GM18502 (cell line): ENCODE measurements around the gene ZNF507.
A peak's percentile ranks its signal among the peaks of the same experiment; 100 is the strongest.
"Not testable (repeated sequence)": the region's sequence is repeated elsewhere in the genome, so short reads cannot be mapped to it uniquely, and the experiment has no call there.

Experiments
- ATAC-seq: cut with Tn5 transposase; IDR thresholded peaks from one replicate; pipeline ENCODE4 v1.9.1; 2021; ENCODE audit warnings: mild to moderate bottlenecking; ENCODE audit not compliant: unreplicated experiment, poor library complexity

ZNF507 gene

GRCh38 chr19:32405431-32406160, 60.2 kb downstream of the ZNF507 start, which contains the start of gene DPY19L3:
Gene DPY19L3, plus strand, starts transcription at chr19:32405770. Its CDS starts 2,484 bp downstream, at chr19:32408254.
- peak; percentile 96 for ATAC-seq

DNA sequence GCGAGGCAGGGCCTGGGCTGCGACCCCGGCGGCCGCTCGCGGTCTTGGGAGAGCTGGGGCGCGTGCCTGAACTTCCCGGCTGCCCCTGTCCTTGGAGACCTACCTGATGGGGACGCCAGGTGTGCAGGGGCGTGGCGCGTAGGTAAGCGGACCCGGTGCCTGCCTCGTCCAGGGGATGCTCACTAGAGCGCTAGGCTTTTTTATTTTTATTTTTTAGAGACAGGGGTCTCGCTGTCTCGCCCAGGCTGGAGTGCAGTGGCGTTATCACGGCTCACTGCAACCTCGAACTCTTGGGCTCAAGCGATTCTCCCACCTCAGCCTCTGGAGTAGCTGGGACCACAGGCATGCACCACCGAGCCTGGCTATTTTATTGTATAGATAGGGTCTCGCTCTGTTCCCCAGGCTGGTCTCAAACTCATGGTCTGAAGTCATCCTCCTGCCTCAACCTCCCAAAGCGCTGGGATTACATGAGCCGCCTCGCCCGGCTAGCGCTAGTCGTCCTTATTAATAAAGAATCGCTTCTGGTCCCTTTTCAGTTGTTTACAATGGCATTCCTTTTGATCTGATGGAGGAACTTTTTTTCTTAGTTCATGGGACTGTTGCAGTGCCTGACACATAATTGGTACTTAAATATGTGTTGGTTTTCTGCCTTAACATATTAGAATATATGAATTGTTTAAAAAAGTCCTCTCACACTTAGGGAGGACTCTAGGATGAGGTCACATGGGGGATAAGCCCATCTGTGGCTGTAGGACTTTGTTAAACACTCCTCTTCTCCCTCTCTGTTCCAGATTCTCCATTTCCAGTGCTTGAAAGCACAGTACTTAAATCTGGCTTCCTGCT, 61.0 kb downstream of the ZNF507 start:
- no peak for ATAC-seq

- ATAC-seq, result no peak
These were observed 61.9 kb downstream of the ZNF507 start for GRCh38 chr19:32407004-32407992.

GRCh38 chr19:32415246-32415645, 69.8 kb downstream of the ZNF507 start:
- no peak for ATAC-seq

DNA sequence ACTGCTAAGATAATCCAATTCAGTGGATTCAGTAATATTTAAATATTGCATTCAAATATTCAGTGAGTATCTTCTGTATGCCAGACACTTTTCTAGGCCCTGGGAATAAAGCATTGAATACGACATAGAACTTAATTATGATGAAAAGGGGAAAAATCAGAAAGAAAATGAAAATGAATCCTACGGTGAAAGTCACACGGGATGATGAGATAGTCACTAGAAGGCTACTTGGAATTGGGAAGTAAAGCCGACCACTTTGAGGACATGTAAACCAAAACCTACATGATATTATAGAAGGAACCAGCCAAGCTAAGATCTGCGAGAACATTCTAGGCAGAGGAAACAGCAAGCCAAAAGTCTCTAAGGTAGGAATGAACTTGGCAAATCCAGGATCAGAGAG, 70.3 kb downstream of the ZNF507 start:
- no peak for ATAC-seq

DNA sequence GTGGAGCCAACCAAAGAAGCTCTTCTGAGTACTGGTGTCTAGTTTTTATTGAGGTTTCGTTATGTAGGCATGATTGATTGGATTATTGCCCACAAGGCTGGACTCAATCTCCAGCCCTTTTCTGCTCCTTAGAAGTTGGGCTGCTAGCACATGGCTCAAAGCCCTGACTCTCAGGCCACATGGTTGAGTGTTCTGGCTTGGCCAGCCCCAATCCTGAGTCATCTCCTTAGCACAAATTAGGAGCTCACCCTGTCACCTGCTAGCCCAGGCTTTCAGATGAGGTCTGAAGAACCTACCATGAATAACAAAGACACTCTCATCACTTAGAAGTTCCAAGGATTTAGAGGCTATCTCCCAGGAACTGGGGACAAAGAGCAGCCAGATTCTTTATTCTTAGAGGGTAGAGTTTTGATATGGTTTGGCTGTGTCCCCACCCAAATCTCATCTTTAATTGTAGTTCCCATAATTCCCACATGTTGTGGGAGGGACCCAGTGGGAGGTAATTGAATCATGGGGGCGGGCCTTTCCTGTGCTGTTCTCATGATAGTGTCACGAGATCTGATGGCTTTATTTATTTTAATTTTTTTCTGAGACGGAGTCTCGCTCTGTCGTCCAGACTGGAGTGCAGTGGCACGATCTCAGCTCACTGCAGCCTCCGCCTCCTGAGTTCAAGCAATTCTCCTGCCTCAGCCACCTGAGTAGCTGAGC, 71.5 kb downstream of the ZNF507 start:
- no peak for ATAC-seq

DNA sequence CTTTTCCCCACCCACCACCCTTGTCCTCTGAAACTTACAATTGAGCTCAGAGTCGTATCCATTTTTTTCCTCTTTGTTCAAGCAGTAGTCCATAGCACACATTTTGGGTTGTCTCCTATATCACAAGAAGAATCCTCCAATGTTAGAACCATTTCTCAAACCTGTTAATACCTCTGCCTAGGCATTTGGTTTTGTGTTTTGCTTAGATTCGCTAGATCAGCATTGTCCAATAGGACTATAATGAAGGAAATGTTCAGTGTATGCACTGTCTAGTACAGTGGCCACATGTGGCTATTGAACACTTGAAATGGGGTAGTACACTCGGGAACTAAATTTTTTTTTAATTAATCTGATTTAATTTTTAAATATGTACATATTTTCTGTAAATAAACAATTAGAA, 72.7 kb downstream of the ZNF507 start:
- ATAC-seq, result no peak

DNA sequence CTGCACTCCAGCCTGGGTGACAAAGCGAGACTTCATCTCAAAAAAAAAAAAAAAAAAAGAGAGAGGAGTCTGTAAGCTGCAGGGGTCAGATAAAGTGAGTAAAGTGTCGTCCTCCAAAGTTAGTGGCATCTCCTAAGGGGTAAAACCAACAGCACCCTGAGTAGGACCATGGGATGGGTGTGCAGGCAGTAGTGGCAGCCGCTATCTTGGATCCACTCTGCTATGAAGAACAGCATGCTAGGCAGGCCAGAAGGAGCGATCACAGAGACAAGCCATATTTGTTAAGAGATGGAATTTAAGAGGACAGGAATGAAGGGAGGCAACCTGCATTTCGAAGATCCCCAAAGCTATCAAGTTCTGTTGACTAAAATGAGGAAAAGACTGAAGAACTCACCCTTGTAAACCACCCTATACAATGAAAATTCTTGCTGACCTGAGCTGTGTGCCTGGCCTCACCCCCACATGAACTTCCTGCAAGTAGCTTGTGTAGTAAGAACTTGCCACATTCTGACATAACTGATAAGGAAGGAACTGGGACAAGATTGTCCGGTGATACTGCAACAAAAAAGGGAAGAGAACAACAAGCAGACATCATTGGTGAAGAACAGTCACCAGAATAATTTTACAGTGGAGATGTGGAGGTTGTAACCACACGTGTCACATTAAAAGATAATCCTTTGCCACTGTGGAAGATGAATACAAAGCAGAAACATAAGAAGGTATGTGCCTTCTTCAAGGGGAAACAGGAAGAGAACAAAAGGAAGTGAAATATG, 76.4 kb downstream of the ZNF507 start:
- no peak for ATAC-seq

DNA sequence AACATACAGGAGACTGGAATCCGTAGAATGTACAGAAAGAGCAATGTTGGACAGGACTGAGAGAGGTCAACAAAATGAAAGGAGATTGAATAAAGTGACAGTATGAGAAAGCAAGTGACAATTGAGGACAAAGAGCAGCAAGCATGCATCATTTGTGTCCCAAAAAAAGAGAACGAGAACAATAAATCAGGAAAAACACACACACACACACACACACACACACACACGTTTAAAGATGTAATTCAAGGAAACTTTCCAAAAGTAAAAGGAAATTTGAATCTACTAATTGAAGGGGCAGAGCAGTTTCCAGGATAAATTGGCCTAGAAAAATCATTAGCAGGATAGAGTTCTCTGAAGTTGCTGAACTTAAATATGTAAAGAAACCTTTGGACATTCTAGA, 77.0 kb downstream of the ZNF507 start:
- no peak for ATAC-seq

GRCh38 chr19:32423944-32424343, 78.5 kb downstream of the ZNF507 start:
- not testable (repeated sequence) for ATAC-seq

DNA sequence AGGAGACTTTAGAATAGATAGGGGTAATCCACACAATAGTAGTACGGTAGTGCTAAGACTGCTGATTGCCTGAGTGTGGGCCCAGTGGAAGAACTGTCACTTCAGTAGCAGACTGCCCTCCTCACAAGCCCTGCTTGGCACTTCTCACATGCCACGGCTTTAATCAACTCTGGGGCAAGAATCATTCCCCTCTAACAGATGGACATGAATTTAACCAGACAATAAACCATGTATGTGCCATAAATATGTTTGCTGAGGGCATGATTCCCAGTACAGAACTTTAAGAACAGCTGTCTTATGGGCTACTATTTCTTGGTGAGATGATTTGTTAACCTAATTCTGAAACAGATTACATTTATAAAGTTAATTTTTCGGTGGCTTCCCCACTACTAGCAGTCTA, 82.1 kb downstream of the ZNF507 start:
- ATAC-seq, result no peak

DNA sequence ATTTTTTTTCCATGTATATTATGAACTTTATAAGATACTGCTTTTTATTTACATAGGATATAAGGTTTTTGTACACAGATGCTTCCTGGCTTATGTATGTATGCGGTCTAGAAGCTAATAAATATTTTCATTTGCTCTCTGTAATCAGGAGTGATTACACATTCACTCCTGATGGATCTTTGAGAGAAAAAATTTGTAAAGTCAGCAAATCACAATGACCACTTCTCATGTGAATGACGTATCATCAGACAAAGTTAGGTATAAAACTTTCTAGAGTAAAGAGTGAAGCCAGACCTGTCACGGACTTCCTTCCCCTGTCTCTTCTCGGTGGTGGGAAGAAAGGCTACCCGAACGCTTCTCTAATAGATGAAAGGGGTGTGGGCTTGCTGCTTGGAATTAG, 91.3 kb downstream of the ZNF507 start:
- ATAC-seq, result no peak

DNA sequence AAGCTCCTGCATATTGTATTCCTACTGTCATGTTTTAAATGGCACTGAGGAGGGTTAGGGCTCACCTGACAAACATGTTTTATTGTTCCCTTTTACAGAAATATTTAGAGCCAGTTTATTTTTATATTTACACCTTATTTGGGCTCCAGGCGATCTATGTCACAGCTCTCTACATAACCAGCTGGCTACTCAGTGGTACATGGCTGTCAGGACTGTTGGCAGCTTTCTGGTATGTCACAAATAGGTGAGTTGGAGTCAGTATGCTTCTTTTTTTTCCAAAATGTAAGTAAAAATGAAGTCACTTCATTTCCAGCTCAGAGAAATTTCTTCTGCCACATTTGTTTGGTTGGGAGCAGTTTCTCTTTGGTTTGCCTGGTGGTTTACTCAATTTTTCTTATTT, 91.7 kb downstream of the ZNF507 start:
- no peak for ATAC-seq
